GM18505 (cell line): Measurements from ENCODE around the gene DCLK1.
"Not testable (repeated sequence)": the region's sequence is repeated elsewhere in the genome, so short reads cannot be mapped to it uniquely, and the experiment has no call there.

ENCODE experiments used
- ATAC-seq: cut with Tn5 transposase; IDR thresholded peaks from one replicate; pipeline ENCODE4 v1.9.1; 2021; ENCODE audit not compliant: unreplicated experiment
- POLR2A ChIP-seq: IDR thresholded peaks from 4 replicates; pipeline ENCODE4 v1.6.1; 2011; ENCODE audit warnings: borderline replicate concordance; ENCODE audit not compliant: insufficient read depth, insufficient read length; ENCODE audit errors: extremely low read depth

The DCLK1 gene

DNA sequence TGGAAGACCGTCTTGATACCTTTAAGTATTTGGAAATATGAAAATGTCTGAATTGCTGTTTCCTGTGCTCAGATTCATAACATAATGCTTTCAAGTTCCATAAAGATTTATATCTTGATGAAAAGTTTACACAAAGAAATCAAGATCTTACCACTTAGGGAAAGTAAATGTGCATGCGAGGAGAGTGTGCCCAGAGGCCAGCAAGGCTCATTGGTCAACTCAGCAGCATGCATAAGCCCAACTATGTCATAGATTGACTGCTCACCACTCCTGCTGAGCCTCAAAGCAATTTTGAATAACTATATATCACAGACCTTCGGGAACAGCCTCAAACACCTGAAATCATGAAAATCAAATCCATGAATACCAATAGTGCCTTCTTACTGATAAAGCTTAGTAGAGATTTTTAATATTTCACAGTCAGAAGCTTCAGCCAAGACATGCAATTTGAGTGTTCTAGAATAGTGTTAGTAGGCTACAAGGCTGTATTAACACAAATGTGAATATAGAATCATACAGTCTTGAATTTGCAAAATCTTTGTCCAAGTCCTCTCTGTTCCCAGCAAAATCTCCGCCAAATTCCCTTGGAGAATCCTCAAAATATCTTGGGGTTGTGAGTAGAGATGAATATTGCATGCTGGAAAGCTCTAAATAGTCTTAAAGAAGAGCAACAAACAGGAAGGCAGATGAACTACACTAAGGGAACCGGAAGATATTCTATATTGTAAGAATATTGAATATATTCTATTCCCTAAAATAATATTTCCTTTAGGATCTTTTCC lies 124.1 kb downstream of the DCLK1 start:
- no peak for ATAC-seq
- no peak for TF ChIP-seq POLR2A

DNA sequence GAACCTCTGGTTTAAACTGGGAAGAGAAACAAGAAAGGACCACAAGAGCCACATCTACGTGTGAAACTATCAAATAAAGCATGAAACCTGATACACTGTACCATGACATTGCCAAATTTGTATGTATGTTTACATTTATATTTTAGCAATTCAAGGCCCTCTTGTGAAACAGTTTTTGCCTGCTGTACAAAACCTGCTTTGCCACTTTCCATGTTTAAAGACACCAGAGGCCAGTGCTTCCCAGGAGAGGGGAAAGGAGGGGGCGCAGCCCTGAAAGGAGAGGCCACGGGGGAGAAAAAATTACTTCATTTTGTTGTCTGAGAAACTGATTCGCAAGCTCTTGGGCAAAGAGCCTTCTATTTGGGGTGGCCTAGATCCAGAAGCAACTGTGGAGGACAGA lies 124.8 kb downstream of the DCLK1 start:
- no peak for TF ChIP-seq POLR2A
- ATAC-seq: no peak

DNA sequence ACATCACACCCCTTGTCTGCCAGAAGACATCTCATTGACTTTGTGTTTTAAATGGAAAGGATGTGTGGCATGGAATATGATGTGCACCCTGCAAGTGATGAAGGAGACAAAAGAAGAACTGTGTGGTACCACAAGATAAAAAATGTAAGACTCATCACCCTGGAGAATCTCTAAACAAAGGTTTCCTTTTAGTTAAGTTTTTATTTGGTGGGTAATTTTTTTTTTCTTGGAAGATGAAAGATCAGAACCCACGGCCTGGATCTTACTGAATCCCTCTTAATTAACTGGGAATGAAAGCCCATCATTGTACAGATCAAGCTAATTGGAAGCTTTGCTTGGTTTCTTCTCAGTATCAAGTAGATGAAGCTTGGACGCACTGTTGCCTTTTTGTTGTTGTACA lies 129.6 kb downstream of the DCLK1 start:
- no peak for ATAC-seq
- TF ChIP-seq POLR2A: no peak

GRCh38 chr13:36000028-36000427 lies 131.2 kb downstream of the DCLK1 start:
- no peak for TF ChIP-seq POLR2A
- no peak for ATAC-seq

DNA sequence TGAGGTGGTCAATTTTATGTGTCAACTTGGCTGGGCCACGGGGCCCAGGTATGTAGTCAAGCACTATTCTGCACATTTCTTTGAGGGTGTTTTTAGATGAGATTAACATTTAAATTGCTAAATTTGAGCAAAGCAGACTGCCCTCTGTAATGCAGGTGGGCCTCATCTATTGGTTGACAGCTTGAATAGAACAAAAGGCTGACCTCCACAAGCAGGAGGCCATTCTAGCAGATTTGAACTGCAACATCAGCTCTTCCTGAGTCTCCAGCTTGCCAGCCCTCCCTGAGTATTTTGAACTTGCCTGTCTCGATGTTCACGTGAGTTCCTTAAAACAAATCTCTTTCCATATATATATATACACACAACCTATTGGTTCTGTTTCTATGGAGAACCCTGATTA lies 134.8 kb downstream of the DCLK1 start:
- no peak for TF ChIP-seq POLR2A

GRCh38 chr13:35995136-35995535 lies 136.0 kb downstream of the DCLK1 start:
- ATAC-seq: no peak
- no peak for TF ChIP-seq POLR2A

More for the DNA sequence above, 134.8 kb downstream of the DCLK1 start:
- no peak for ATAC-seq

DNA sequence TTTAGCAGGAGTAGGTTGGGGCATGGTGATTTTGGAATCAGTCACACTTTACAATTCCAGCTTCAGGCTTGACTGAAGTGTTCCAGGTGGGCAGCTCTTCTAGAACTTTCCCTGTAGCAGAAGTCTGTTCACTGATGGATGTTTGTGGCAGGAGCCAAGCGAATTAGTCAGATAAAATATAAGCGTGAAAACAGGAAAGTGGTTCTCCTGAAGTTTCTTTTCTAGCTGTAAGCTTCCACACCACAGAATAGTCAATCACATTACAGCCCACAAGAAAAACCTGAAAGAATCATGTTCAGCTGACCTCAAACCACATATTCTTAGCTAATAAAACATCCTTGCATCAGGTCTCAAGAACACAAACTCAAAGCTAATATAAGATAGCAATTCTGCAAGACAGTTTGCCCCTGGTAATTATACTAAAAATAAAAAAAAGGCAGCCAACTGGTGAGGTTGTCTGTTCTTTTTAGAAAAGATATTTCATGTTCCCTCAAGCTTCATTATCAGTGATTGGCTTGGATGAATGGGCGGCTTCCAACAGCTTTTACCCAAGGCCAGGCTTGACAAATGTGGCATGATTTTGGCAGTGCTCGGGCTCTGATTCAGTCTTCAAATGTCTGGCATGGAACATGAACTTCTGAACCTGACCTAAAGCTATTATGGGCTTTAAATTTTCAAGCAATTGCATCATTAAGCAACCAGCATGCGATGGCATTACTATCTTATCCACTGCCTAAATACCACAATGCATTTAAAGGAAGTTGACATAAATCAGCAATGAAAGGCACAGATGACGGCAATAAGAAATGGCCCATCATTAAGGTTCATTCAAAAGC lies 136.8 kb downstream of the DCLK1 start:
- no peak for ATAC-seq

GRCh38 chr13:35993686-35994085 lies 137.5 kb downstream of the DCLK1 start:
- ATAC-seq: no peak
- no peak for TF ChIP-seq POLR2A

More for the DNA sequence above, 136.8 kb downstream of the DCLK1 start:
- TF ChIP-seq POLR2A: no peak

GRCh38 chr13:35992964-35993363 lies 138.2 kb downstream of the DCLK1 start:
- TF ChIP-seq POLR2A: no peak
- ATAC-seq: no peak

- no peak for TF ChIP-seq POLR2A
- ATAC-seq: no peak
Observed at GRCh38 chr13:35990196-35990595, 141.0 kb downstream of the DCLK1 start.

- TF ChIP-seq POLR2A: no peak
- ATAC-seq: no peak
Observed at GRCh38 chr13:35988648-35989081, 142.5 kb downstream of the DCLK1 start.

DNA sequence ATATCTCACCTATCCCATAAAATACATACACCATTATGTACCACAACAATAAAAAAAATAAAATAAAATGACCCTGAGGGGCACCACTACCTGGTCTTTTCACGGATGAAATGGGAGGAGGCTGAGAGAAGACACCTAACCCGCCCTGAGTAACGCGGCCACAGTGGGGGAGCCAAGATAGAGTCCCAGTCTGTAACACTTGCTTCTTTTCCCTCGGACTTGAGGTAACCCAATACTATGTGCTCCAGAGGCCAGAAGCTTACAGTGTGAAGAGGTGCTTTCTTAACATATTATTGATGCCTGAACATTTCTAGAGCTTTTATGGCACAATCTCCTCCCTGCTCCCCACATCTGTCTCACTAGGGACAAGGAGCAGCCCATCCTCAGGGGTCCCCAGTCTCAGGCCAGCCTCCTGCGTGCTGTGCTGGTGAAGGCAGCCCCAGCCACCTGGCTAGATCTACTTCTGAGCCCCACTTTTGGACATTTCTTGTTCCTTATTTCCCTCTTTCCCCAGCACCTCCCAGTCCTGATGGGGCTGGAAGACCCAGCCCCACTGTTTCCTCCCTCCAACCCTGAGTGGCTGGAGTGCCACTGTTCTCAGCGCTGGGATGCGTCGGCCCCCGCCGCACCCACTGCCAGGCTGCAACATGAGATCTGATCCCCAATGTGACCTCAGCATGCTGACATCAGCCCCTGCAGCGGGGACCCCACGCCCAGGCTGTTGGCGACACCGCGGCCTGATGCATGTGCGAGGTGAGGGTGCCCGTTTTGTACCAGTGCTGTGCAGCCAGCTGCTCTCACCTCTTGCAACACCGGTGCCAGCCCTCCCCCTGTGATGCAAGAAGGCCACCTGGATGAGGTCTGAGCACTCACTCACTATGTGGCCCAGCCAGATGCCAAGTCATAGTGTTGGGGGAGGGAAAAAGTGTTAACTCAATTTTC lies 143.3 kb downstream of the DCLK1 start:
- ATAC-seq: no peak
- TF ChIP-seq POLR2A: no peak

DNA sequence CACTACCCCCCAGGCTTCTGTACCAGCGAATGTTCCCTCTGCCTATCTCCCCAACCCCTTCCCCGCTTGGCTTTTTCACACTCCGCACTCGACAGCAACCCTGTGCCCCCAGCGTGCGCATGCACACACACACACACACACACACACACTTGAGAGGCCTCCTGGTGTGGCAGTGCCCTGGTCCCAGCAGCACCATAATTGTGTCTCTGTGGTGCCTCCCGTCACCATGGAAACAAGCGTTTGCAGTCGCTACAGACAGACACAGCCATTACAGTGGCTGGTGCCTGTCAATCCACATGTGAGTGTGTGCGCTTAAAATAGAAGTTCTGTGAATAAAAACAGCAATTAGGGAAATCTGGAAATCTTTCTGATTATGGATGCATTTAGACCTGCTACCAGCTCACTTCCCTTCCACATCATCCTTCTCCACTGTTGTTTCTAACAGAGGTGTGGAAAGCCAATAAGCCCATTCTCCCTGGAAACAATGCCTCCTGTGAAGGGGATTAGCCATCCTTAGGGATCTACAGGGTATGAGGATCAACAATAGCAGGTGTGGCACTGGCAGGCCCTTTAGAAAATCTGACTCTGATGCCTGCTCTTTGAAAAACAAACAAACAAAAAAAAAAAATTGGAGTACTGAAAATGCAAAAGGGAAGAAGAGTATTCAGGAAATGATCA lies 146.3 kb downstream of the DCLK1 start:
- TF ChIP-seq POLR2A: no peak
- no peak for ATAC-seq

DNA sequence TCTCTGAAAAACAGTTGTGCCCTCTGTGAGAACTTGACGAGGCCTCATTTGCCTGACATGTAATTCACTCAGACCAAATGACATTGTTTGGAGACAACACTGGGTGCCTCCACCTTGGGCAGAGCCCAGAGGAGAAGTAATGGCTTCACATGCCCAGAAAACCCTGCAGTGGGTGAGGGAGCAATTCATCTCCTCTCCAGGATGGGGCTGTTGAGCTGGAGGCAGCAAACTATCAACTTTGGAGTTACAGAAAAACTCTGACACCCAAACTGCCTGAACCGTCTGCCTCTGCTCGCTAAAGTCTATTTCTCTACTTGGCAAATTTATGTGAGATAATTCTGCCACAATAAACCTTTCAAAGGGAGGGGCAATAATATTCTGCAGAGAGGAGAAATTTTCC lies 146.9 kb downstream of the DCLK1 start:
- TF ChIP-seq POLR2A: no peak

GRCh38 chr13:35983703-35984102 lies 147.5 kb downstream of the DCLK1 start:
- ATAC-seq: not testable (repeated sequence)

More for the DNA sequence above, 146.9 kb downstream of the DCLK1 start:
- no peak for ATAC-seq
